Measurements from ENCODE around the gene TSPOAP1. TPM values are rescaled to one million over a fixed set of nuclear protein-coding genes. Genes with fewer than 3 reads are reported as not detected.

TSPOAP1 gene
- total and polyA plus RNA-seq, 2 of the 4 experiments (the other 2 are of a cell fraction), result 0.90 to 1.6 TPM

DNA sequence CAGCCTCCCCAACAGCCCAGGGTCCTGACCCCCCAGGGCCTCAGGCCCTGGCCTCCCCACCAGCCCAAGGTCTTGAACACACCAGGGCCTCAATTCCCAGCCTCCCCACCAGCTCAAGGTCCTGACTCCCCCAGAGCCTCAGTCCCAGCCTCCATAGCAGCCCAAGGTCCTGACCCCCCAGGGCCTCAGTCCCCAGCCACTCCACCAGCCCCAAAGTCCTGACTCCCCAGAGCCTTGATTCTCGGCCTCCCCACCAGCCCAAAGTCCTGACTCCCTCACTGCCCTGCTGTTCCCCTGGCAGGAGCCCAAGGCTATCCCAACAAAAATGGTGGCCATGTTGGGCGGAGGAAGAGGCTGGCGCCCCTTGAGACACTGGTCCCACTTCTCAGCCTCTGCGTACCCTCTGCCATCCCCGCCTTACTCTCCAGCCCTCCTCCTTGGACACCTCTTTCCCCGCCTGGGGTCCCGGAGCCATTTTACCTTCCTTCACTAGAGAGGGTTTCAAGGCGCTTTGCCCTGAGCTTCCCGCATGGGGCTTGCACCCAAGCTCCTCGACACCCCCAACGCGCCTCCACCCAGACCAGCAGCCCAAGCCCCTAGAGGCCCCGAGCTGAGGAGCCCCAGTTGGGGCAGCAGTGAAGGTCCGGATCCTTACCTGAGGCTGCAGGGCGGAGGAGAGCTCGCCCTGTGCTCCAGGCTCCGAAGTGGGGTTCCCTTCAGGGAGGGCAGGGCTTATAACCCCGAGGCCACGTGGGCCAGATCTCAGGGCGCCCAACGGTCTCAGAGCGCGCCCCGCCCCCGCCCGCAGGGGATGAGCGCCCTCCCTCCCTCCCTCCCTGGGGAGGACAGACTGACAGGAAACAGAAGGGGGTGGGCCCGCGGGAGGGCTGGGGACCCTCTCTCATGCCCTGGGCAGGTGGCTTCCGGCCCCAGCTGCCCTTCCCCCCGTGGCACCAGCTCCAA, 3.5 kb upstream of the TSPOAP1 start:
- WGBS, 2 experiments (ENCODE audit: extremely low coverage in 2 of 2, insufficient read length in 1 of 2), result 92% methylated on average over 10 of the region's 31 CpGs; no CpG with 5 or more reads in 1 of the 2 experiments

More for the DNA sequence above, 3.5 kb upstream of the TSPOAP1 start:
- Histone ChIP-seq H3K4me3 (ENCODE audit: insufficient read depth, low read depth, low read length) (no peak overlapping the region), H3K23ac (ENCODE audit: low read depth, low read length) (no peak overlapping the region), H2BK120ac (ENCODE audit: low read depth, low read length) (no peak overlapping the region), H4K8ac (ENCODE audit: low read depth in 2 of 2, low read length in 2 of 2) (no peak overlapping the region; a peak in 1 of 4 replicates), H3K56ac (ENCODE audit: extremely low read depth, insufficient read depth, low read length) (no peak overlapping the region), H2AK9ac (replicated peaks; ENCODE audit: low read depth, low read length, poor library complexity) (peak overlapping the region; percentile 42), H3K14ac (replicated peaks; ENCODE audit: low read depth, low read length) (no peak overlapping the region), H3K36me3 (ENCODE audit: control insufficient read depth, insufficient read depth, low read length) (no peaks in the 10 kb centered on the region), H3K18ac (ENCODE audit: low read depth, low read length) (no peak overlapping the region), H3K9me1 (ENCODE audit: insufficient read depth, low read length) (peaks cover 21% of the 10 kb centered on the region), H3K9me3 (ENCODE audit: control insufficient read depth, insufficient read depth, low read length) (no peaks in the 10 kb centered on the region), H3K79me1 (ENCODE audit: low read depth in 1 of 2, low read length in 2 of 2) (no peaks in the 10 kb centered on the region; a peak in 1 of 4 replicates), H3K27me3 (ENCODE audit: control insufficient read depth, insufficient read depth, low read length) (no peaks in the 10 kb centered on the region), H3K4me2 (ENCODE audit: low read depth, low read length) (no peak overlapping the region), H2AK5ac (ENCODE audit: low read depth, low read length) (peak overlapping the region; percentile 59; the same call in 1 of the 2 replicates), H4K20me1 (ENCODE audit: insufficient read depth, low read length) (no peaks in the 10 kb centered on the region), H3K4ac (ENCODE audit: low read depth, low read length) (peak overlapping the region; percentile 50; the same call in 1 of the 2 replicates), H2BK5ac (ENCODE audit: low read depth, low read length, poor library complexity, severe bottlenecking) (no peak overlapping the region), H4K91ac (ENCODE audit: insufficient read depth, low read depth, low read length) (no peak overlapping the region), H3K4me1 (ENCODE audit: control insufficient read depth, insufficient read depth, low read length) (peaks cover 16% of the 10 kb centered on the region), H2BK20ac (ENCODE audit: low read depth, low read length) (no peak overlapping the region), H2BK15ac (ENCODE audit: low read depth, low read length) (no peak overlapping the region; the same call in 2 of the 3 replicates), H3K27ac (ENCODE audit: insufficient read depth, low read length) (no peak overlapping the region), H2AFZ (replicated peaks; ENCODE audit: low read length, poor library complexity) (no peak overlapping the region), H4K5ac (ENCODE audit: low read depth, low read length) (no peak overlapping the region), H3K9ac (ENCODE audit: low read depth, low read length) (no peak overlapping the region)
- intact Hi-C loops (cut with micrococcal nuclease), result no loop called here
- in situ Hi-C loops (cut with MboI; ENCODE audit: low sequenced_read_pairs), result loop anchor here (25.0 kb wide), 1 partner anchor 470 kb away; the partner anchor contains the start of gene MRPS23
- POLR2A ChIA-PET (ENCODE audit: unreplicated experiment), result no interaction called here
- dilution Hi-C loops (cut with HindIII; ENCODE audit: low sequenced_read_pairs, unreplicated experiment), result no loop called here
- DNase-seq (no peak), ATAC-seq (ENCODE audit: low read depth) (no peak)
- TF ChIP-seq RFX5 (IDR thresholded peaks at IDR 0.05; ENCODE audit: low read depth, low read length) (no peak), RAD21 (IDR thresholded peaks at IDR 0.05; ENCODE audit: low read length) (no peak), CHD1 (IDR thresholded peaks at IDR 0.05; ENCODE audit: low read depth, low read length) (no peak), MXI1 (IDR thresholded peaks at IDR 0.05; ENCODE audit: borderline replicate concordance, low read depth, low read length) (no peak), RCOR1 (IDR thresholded peaks at IDR 0.05; ENCODE audit: insufficient replicate concordance, low read length) (no peak)
- TF ChIP-seq, protein P1, sequence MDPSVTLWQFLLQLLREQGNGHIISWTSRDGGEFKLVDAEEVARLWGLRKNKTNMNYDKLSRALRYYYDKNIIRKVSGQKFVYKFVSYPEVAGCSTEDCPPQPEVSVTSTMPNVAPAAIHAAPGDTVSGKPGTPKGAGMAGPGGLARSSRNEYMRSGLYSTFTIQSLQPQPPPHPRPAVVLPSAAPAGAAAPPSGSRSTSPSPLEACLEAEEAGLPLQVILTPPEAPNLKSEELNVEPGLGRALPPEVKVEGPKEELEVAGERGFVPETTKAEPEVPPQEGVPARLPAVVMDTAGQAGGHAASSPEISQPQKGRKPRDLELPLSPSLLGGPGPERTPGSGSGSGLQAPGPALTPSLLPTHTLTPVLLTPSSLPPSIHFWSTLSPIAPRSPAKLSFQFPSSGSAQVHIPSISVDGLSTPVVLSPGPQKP (IDR thresholded peaks at IDR 0.05; ENCODE audit: borderline replicate concordance, low read depth, low read length), result no peak
- no TSS peak for BruUV-seq (replicated peaks)
- CTCF ChIA-PET, result no interaction called here

All from IMR-90 (cell line).